ENCODE measurements around the gene GATA5. TPM values are rescaled to one million over a fixed set of nuclear protein-coding genes. Genes with fewer than 3 reads are reported as not detected.

Gene GATA5
- total RNA-seq, 1 experiment from 2014 or later = 1.4 TPM

DNA sequence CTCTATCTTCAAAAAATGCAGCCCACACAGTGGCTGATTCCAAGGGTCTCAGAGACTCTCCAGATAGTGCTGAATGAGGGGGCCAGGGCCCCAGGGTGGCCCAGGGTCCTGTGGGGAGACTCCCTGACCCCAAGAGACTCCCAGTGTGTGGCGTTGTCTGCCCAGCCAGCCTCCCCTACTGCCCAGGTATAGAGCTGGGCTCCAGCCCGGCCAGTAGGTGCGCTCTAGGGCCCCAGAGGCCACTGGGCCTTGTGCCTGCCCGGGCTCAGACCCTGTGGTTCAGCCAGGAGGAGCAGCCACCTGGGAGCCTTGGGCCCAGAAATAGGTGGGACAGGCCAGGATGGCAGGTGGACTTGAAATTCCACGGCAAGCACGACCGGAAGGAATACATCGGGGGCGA, 30.3 kb upstream of the GATA5 start:
- Mint-ChIP-seq H3K4me1 (no peaks in the 10 kb centered on the region), H3K27me3 (ENCODE audit: low read depth) (no peaks in the 10 kb centered on the region), H3K36me3 (no peaks in the 10 kb centered on the region), H3K4me3 (no peak overlapping the region), H3K9me3 (peaks cover 7% of the 10 kb centered on the region), H3K27ac (no peak overlapping the region)
- ATAC-seq (peak; percentile 70), DNase-seq (ENCODE audit: low spot score) (no peak)
- TF ChIP-seq NFATC4 (CRISPR knock-in tag; IDR thresholded peaks at IDR 0.05) = no peak
- no peak for TF ChIP-seq GTF2I (CRISPR knock-in tag; conservative IDR thresholded peaks at IDR 0.05)
- TF ChIP-seq ZNF219 (CRISPR knock-in tag; IDR thresholded peaks at IDR 0.05; ENCODE audit: borderline replicate concordance) = no peak
- no peak for TF ChIP-seq TEAD4 (CRISPR knock-in tag; IDR thresholded peaks at IDR 0.05)
- TF ChIP-seq, protein P1, sequence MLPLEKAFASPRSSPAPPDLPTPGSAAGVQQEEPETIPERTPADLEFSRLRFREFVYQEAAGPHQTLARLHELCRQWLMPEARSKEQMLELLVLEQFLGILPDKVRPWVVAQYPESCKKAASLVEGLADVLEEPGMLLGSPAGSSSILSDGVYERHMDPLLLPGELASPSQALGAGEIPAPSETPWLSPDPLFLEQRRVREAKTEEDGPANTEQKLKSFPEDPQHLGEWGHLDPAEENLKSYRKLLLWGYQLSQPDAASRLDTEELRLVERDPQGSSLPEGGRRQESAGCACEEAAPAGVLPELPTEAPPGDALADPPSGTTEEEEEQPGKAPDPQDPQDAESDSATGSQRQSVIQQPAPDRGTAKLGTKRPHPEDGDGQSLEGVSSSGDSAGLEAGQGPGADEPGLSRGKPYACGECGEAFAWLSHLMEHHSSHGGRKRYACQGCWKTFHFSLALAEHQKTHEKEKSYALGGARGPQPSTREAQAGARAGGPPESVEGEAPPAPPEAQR (CRISPR knock-in tag; IDR thresholded peaks at IDR 0.05) = no peak
- TF ChIP-seq NR2C2 (CRISPR knock-in tag; IDR thresholded peaks at IDR 0.05) = no peak
- no peak for TF ChIP-seq FOXP1 (CRISPR knock-in tag; IDR thresholded peaks at IDR 0.05; ENCODE audit: borderline replicate concordance)
- no peak for TF ChIP-seq ATF1 (CRISPR knock-in tag; IDR thresholded peaks at IDR 0.05)
- TF ChIP-seq JUN (CRISPR knock-in tag; IDR thresholded peaks at IDR 0.05) = no peak
- no peak for TF ChIP-seq SOX15 (CRISPR knock-in tag; IDR thresholded peaks at IDR 0.05)
- TF ChIP-seq NFE2L1 (CRISPR knock-in tag; IDR thresholded peaks at IDR 0.05) = no peak
- TF ChIP-seq EMX1 (CRISPR knock-in tag; IDR thresholded peaks at IDR 0.05) = no peak
- TF ChIP-seq, protein P2, sequence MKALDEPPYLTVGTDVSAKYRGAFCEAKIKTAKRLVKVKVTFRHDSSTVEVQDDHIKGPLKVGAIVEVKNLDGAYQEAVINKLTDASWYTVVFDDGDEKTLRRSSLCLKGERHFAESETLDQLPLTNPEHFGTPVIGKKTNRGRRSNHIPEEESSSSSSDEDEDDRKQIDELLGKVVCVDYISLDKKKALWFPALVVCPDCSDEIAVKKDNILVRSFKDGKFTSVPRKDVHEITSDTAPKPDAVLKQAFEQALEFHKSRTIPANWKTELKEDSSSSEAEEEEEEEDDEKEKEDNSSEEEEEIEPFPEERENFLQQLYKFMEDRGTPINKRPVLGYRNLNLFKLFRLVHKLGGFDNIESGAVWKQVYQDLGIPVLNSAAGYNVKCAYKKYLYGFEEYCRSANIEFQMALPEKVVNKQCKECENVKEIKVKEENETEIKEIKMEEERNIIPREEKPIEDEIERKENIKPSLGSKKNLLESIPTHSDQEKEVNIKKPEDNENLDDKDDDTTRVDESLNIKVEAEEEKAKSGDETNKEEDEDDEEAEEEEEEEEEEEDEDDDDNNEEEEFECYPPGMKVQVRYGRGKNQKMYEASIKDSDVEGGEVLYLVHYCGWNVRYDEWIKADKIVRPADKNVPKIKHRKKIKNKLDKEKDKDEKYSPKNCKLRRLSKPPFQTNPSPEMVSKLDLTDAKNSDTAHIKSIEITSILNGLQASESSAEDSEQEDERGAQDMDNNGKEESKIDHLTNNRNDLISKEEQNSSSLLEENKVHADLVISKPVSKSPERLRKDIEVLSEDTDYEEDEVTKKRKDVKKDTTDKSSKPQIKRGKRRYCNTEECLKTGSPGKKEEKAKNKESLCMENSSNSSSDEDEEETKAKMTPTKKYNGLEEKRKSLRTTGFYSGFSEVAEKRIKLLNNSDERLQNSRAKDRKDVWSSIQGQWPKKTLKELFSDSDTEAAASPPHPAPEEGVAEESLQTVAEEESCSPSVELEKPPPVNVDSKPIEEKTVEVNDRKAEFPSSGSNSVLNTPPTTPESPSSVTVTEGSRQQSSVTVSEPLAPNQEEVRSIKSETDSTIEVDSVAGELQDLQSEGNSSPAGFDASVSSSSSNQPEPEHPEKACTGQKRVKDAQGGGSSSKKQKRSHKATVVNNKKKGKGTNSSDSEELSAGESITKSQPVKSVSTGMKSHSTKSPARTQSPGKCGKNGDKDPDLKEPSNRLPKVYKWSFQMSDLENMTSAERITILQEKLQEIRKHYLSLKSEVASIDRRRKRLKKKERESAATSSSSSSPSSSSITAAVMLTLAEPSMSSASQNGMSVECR (CRISPR knock-in tag; IDR thresholded peaks at IDR 0.05; ENCODE audit: borderline replicate concordance) = no peak
- no peak for TF ChIP-seq CREB1 (CRISPR knock-in tag; IDR thresholded peaks at IDR 0.05)
- TF ChIP-seq, protein P3, sequence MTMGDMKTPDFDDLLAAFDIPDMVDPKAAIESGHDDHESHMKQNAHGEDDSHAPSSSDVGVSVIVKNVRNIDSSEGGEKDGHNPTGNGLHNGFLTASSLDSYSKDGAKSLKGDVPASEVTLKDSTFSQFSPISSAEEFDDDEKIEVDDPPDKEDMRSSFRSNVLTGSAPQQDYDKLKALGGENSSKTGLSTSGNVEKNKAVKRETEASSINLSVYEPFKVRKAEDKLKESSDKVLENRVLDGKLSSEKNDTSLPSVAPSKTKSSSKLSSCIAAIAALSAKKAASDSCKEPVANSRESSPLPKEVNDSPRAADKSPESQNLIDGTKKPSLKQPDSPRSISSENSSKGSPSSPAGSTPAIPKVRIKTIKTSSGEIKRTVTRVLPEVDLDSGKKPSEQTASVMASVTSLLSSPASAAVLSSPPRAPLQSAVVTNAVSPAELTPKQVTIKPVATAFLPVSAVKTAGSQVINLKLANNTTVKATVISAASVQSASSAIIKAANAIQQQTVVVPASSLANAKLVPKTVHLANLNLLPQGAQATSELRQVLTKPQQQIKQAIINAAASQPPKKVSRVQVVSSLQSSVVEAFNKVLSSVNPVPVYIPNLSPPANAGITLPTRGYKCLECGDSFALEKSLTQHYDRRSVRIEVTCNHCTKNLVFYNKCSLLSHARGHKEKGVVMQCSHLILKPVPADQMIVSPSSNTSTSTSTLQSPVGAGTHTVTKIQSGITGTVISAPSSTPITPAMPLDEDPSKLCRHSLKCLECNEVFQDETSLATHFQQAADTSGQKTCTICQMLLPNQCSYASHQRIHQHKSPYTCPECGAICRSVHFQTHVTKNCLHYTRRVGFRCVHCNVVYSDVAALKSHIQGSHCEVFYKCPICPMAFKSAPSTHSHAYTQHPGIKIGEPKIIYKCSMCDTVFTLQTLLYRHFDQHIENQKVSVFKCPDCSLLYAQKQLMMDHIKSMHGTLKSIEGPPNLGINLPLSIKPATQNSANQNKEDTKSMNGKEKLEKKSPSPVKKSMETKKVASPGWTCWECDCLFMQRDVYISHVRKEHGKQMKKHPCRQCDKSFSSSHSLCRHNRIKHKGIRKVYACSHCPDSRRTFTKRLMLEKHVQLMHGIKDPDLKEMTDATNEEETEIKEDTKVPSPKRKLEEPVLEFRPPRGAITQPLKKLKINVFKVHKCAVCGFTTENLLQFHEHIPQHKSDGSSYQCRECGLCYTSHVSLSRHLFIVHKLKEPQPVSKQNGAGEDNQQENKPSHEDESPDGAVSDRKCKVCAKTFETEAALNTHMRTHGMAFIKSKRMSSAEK (CRISPR knock-in tag; IDR thresholded peaks at IDR 0.05; ENCODE audit: borderline replicate concordance) = no peak
- no peak for TF ChIP-seq ZNF121 (CRISPR knock-in tag; IDR thresholded peaks at IDR 0.05)
- TF ChIP-seq, protein P4, sequence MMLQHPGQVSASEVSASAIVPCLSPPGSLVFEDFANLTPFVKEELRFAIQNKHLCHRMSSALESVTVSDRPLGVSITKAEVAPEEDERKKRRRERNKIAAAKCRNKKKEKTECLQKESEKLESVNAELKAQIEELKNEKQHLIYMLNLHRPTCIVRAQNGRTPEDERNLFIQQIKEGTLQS (CRISPR knock-in tag; conservative IDR thresholded peaks at IDR 0.05) = no peak
- TF ChIP-seq ZNF671 (CRISPR knock-in tag; IDR thresholded peaks at IDR 0.05) = no peak
- TF ChIP-seq, protein P5, sequence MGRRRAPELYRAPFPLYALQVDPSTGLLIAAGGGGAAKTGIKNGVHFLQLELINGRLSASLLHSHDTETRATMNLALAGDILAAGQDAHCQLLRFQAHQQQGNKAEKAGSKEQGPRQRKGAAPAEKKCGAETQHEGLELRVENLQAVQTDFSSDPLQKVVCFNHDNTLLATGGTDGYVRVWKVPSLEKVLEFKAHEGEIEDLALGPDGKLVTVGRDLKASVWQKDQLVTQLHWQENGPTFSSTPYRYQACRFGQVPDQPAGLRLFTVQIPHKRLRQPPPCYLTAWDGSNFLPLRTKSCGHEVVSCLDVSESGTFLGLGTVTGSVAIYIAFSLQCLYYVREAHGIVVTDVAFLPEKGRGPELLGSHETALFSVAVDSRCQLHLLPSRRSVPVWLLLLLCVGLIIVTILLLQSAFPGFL (CRISPR knock-in tag; IDR thresholded peaks at IDR 0.05; ENCODE audit: borderline replicate concordance) = no peak
- TF ChIP-seq TEAD1 (CRISPR knock-in tag; IDR thresholded peaks at IDR 0.05) = no peak
- POLR2A ChIA-PET = no interaction called here
- CTCF ChIA-PET = interaction anchor here (1.0 to 1.8 kb wide), 8 partner anchors 43 to 193 kb away, joined by 3 to 6 read pairs (median 4); no protein-coding TSS in a partner anchor

Measured in WTC11 (cell line).